OCI-LY1 (cell line): ENCODE data around the gene AGK.

Experiments used
- EZH2 ChIP-seq: fragments of 200-600 bp; sonication (generic), shearing (Covaris generic); IDR thresholded peaks from 2 replicates; pipeline ENCODE4 v1.8.0; 2017; ENCODE audit warnings: borderline replicate concordance, mixed run types, mild to moderate bottlenecking, antibody characterized with exemption, low read length, moderate library complexity, mixed read lengths
- TF ChIP-seq, protein P1 (sequence below): fragments of 200-600 bp; sonication (generic), shearing (Covaris generic); IDR thresholded peaks from 2 replicates; pipeline ENCODE4 v1.5.1; 2017; ENCODE audit warnings: mild to moderate bottlenecking, antibody characterized with exemption, low read length, moderate library complexity, mixed read lengths

DNA sequence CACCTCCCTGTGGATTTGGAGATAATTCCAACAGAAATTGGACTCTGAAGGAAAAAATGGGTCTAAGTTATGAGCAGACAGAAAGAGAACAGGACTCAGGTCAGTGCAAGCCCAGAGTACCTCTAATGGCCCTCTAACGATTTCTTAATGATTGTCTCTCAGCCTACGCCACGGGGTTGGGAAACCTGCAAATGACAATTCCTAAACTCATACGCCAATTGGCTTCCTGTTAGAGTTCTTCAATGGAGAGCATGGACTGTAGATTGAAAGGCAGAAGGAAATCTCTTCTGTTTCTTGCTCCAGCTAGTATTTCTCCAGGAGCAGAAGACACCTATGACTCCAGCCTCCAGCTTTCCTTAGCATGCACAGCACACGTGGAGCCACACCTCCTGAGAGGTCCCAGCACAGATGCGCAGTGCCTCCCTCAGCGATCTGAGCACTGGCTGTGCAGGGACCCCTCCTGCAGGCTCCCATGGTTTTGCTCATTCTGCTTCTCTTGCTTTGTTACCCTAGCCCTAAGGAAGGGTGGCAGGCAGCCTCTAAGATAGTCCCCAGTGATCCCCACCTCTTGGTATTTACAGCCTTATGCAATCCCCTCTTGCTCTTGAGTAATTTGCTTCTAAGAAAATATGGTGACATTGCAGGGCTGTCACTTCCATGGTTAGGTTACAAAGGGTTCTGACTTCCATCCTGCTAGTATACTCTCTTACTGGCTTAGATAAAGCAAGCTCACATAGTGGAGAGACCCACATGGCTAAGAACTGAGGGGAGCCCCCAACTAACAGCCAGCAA, 120.7 kb downstream of the AGK start:
- TF ChIP-seq, protein P1, sequence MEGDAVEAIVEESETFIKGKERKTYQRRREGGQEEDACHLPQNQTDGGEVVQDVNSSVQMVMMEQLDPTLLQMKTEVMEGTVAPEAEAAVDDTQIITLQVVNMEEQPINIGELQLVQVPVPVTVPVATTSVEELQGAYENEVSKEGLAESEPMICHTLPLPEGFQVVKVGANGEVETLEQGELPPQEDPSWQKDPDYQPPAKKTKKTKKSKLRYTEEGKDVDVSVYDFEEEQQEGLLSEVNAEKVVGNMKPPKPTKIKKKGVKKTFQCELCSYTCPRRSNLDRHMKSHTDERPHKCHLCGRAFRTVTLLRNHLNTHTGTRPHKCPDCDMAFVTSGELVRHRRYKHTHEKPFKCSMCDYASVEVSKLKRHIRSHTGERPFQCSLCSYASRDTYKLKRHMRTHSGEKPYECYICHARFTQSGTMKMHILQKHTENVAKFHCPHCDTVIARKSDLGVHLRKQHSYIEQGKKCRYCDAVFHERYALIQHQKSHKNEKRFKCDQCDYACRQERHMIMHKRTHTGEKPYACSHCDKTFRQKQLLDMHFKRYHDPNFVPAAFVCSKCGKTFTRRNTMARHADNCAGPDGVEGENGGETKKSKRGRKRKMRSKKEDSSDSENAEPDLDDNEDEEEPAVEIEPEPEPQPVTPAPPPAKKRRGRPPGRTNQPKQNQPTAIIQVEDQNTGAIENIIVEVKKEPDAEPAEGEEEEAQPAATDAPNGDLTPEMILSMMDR, result no peak
- no peak for TF ChIP-seq EZH2
